Neural progenitor cell (in vitro differentiated cells): ENCODE results near the gene UNC80. TPM values are rescaled to one million over a fixed set of nuclear protein-coding genes. Genes with fewer than 3 reads are reported as not detected.
A peak's percentile ranks its signal among the peaks of the same experiment; 100 is the strongest.

ENCODE experiments used
- DNase-seq: peaks from one replicate; pipeline ENCODE4 v3.0.0-alpha.2; 2016; ENCODE audit warnings: low spot score
- H2AFZ ChIP-seq: fragments of 200-600 bp; sonication (generic); replicated peaks from 2 replicates; pipeline ENCODE4 v1.6.1; 2016; ENCODE audit warnings: antibody characterized with exemption
- H3F3A ChIP-seq: fragments of 200-600 bp; sonication (generic); 2 replicates; pipeline ENCODE4 v1.6.1; 2016; ENCODE audit warnings: antibody characterized with exemption, low read depth
- H3K27ac ChIP-seq: fragments of 200-600 bp; sonication (generic); 2 replicates; pipeline ENCODE4 v1.5.1; 2016; ENCODE audit warnings: mild to moderate bottlenecking
- H3K27me3 ChIP-seq: fragments of 200-600 bp; sonication (generic); 2 replicates; pipeline ENCODE4 v1.6.1; 2016; ENCODE audit warnings: mild to moderate bottlenecking, moderate library complexity
- H3K36me3 ChIP-seq: fragments of 200-600 bp; sonication (generic); 2 replicates; pipeline ENCODE4 v1.5.1; 2016
- H3K4me1 ChIP-seq: fragments of 200-600 bp; sonication (generic); 2 replicates; pipeline ENCODE4 v1.6.1; 2016; ENCODE audit warnings: mixed run types
- H3K4me2 ChIP-seq: fragments of 200-600 bp; sonication (generic); 2 replicates; pipeline ENCODE4 v1.6.1; 2016
- H3K4me3 ChIP-seq: fragments of 200-600 bp; sonication (generic); 2 replicates; pipeline ENCODE4 v1.5.1; 2016
- H3K79me2 ChIP-seq: fragments of 200-600 bp; sonication (generic); 2 replicates; pipeline ENCODE4 v1.6.1; 2016; ENCODE audit warnings: low read depth
- H3K9ac ChIP-seq: fragments of 200-600 bp; sonication (generic); 2 replicates; pipeline ENCODE4 v1.6.1; 2016
- H3K9me3 ChIP-seq: fragments of 200-600 bp; sonication (generic); 2 replicates; pipeline ENCODE4 v1.5.1; 2016; ENCODE audit warnings: low read depth
- H4K20me1 ChIP-seq: fragments of 200-600 bp; sonication (generic); 2 replicates; pipeline ENCODE4 v1.6.1; 2016; ENCODE audit warnings: low read depth
- H3K27ac Mint-ChIP-seq: 3 replicates; pipeline ENCODE4 v1.8.0; 2021; ENCODE audit warnings: mixed read lengths
- H3K27me3 Mint-ChIP-seq: 2 replicates; pipeline ENCODE4 v1.8.0; 2022; ENCODE audit warnings: low read depth, mild to moderate bottlenecking, inconsistent platforms, moderate library complexity, mixed read lengths; ENCODE audit not compliant: insufficient read depth
- H3K36me3 Mint-ChIP-seq: 3 replicates; pipeline ENCODE4 v1.8.0; 2021; ENCODE audit warnings: mixed read lengths
- H3K4me1 Mint-ChIP-seq: 3 replicates; pipeline ENCODE4 v1.8.0; 2021; ENCODE audit warnings: mixed read lengths
- H3K4me3 Mint-ChIP-seq: 3 replicates; pipeline ENCODE4 v1.8.0; 2021; ENCODE audit warnings: mild to moderate bottlenecking, moderate library complexity, mixed read lengths
- H3K9me3 Mint-ChIP-seq: 3 replicates; pipeline ENCODE4 v1.8.0; 2020; ENCODE audit warnings: mixed read lengths
- CTCF ChIP-seq: fragments of 200-600 bp; sonication (generic); IDR thresholded peaks from 2 replicates; pipeline ENCODE4 v1.5.1; 2017; ENCODE audit warnings: antibody characterized with exemption, mild to moderate bottlenecking
- EZH2 ChIP-seq: fragments of 200-600 bp; sonication (generic); IDR thresholded peaks from 2 replicates; pipeline ENCODE4 v1.6.1; 2017; ENCODE audit warnings: antibody characterized with exemption, mild to moderate bottlenecking, moderate library complexity
- EZH2phosphoT487 ChIP-seq: fragments of 200-600 bp; sonication (generic); IDR thresholded peaks from 2 replicates; pipeline ENCODE4 v1.6.1; 2017; ENCODE audit warnings: antibody characterized with exemption
- total RNA-seq: library from RNA; depleted of rRNA; stranded (reverse); fragments of >200 nt; gene quantifications from 2 replicates; pipeline ENCODE4 v1.2.3, GENCODE V29; 2015; ENCODE audit warnings: low replicate concordance

Gene UNC80
- total RNA-seq, 1 donor from 2014 or later = 1.9 TPM

GRCh38 chr2:209824391-209824790, 52.8 kb downstream of the UNC80 start:
- Mint-ChIP-seq H3K4me1 (no peaks in the 10 kb centered on the region), H3K27ac (no peak overlapping the region)
- no peaks in the 10 kb centered on the region for H3K79me2 ChIP-seq

GRCh38 chr2:209830722-209831465, 59.3 kb downstream of the UNC80 start:
- no peaks in the 10 kb centered on the region for H3K36me3 ChIP-seq
- Mint-ChIP-seq H3K27ac (no peak overlapping the region), H3K27me3 (no peaks in the 10 kb centered on the region), H3K9me3 (no peaks in the 10 kb centered on the region), H3K36me3 (peaks cover 2% of the 10 kb centered on the region), H3K4me3 (no peak overlapping the region), H3K4me1 (peaks cover 4% of the 10 kb centered on the region)
- no peak overlapping the region for H3K4me2 ChIP-seq
- no peak overlapping the region for H3K9ac ChIP-seq
- H3K4me3 ChIP-seq = no peak overlapping the region
- no peaks in the 10 kb centered on the region for H4K20me1 ChIP-seq
- peak overlapping the region; percentile 4 for H2AFZ ChIP-seq
- H3K27me3 ChIP-seq = no peaks in the 10 kb centered on the region
- no peaks in the 10 kb centered on the region for H3F3A ChIP-seq
- H3K4me1 ChIP-seq = peaks cover 24% of the 10 kb centered on the region
- H3K27ac ChIP-seq = peak overlapping the region; percentile 24
- no peaks in the 10 kb centered on the region for H3K79me2 ChIP-seq
- H3K9me3 ChIP-seq = no peaks in the 10 kb centered on the region
- TF ChIP-seq EZH2phosphoT487 = no peak
- no peak for TF ChIP-seq EZH2
- TF ChIP-seq CTCF = no peak
- DNase-seq = no peak

More at GRCh38 chr2:209824391-209824790, 52.8 kb downstream of the UNC80 start:
- peaks cover 5% of the 10 kb centered on the region for H3K36me3 Mint-ChIP-seq
- no peaks in the 10 kb centered on the region for H3K27me3 Mint-ChIP-seq
- H3F3A ChIP-seq = no peaks in the 10 kb centered on the region
- no peaks in the 10 kb centered on the region for H3K36me3 ChIP-seq
- H3K4me2 ChIP-seq = no peak overlapping the region
- no peak overlapping the region for H3K9ac ChIP-seq
- no peaks in the 10 kb centered on the region for H3K9me3 ChIP-seq
- no peak overlapping the region for H3K27ac ChIP-seq
- TF ChIP-seq EZH2 (no peak), EZH2phosphoT487 (no peak), CTCF (no peak)
- H3K9me3 Mint-ChIP-seq = no peaks in the 10 kb centered on the region
- H3K27me3 ChIP-seq = no peaks in the 10 kb centered on the region
- peaks cover 3% of the 10 kb centered on the region for H3K4me1 ChIP-seq
- no peak overlapping the region for H3K4me3 Mint-ChIP-seq
- H3K4me3 ChIP-seq = no peak overlapping the region
- no peak for DNase-seq
- H2AFZ ChIP-seq = peak overlapping the region; percentile 8
- H4K20me1 ChIP-seq = no peaks in the 10 kb centered on the region

- H3K36me3 ChIP-seq = no peaks in the 10 kb centered on the region
- H2AFZ ChIP-seq = no peak overlapping the region
- TF ChIP-seq EZH2phosphoT487 (no peak), CTCF (no peak), EZH2 (no peak)
- H3F3A ChIP-seq = no peaks in the 10 kb centered on the region
- DNase-seq = no peak
- no peak overlapping the region for H3K4me3 ChIP-seq
- H3K27me3 ChIP-seq = no peaks in the 10 kb centered on the region
- peaks cover 4% of the 10 kb centered on the region for H3K4me1 Mint-ChIP-seq
- H4K20me1 ChIP-seq = no peaks in the 10 kb centered on the region
- H3K4me2 ChIP-seq = no peak overlapping the region
- no peaks in the 10 kb centered on the region for H3K79me2 ChIP-seq
- no peak overlapping the region for H3K9ac ChIP-seq
- no peaks in the 10 kb centered on the region for H3K9me3 ChIP-seq
- H3K4me1 ChIP-seq = peaks cover 24% of the 10 kb centered on the region
- no peaks in the 10 kb centered on the region for H3K27me3 Mint-ChIP-seq
- H3K4me3 Mint-ChIP-seq = no peak overlapping the region
- peaks cover 7% of the 10 kb centered on the region for H3K36me3 Mint-ChIP-seq
- H3K9me3 Mint-ChIP-seq = no peaks in the 10 kb centered on the region
- H3K27ac Mint-ChIP-seq = no peak overlapping the region
- H3K27ac ChIP-seq = no peak overlapping the region
Observed at GRCh38 chr2:209834767-209835166, 63.1 kb downstream of the UNC80 start.
